ENCODE data around the gene CRISPLD2. TPM values are rescaled to one million over a fixed set of nuclear protein-coding genes. Genes with fewer than 3 reads are reported as not detected.

Gene CRISPLD2
- total RNA-seq, 2 experiments from 2014 or later = 0.19 to 0.41 TPM

DNA sequence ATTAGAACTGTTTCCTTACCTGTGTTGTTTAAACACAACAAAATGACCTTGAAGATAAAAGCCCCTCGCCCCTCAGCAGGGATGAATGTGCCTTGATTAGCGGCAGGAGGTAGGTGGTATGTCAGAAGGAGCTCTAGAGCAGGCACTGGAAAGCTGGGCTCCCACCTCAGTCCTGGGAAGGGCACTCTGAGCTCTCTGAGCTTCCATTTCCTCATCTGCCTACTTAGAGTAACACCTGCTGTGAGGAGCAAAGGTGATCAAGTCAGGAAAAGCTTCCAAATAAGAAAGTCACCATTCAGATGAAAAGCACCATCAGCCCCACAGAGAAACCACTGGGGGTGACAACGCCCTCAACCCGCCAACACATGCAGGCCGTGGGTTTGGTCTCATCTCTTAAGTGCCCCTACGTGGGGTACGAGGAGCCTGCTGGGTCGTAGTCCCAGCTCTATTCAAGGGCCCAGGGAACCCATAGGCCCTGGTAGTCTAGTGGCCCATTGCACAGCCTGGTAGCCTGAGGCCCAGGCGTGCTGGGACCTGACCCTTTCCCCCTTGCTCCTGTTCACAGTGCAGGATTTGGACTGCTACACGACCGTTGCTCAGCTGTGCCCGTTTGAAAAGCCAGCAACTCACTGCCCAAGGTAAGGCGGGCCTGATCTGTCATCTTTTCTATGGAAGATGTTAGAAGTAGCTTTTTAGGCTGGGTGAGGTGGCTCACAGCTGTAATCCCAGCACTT, 57.3 kb downstream of the CRISPLD2 start:
- intact Hi-C loops (cut with micrococcal nuclease) = no loop called here
- Mint-ChIP-seq H3K36me3 (no peaks in the 10 kb centered on the region), H3K9me3 (no peaks in the 10 kb centered on the region), H3K27ac (no peak overlapping the region), H3K27me3 (no peaks in the 10 kb centered on the region), H3K4me3 (no peak overlapping the region), H3K4me1 (ENCODE audit: low read depth) (no peaks in the 10 kb centered on the region)
- DNase-seq = no peak
- POLR2A ChIA-PET = no interaction called here
- CTCF ChIA-PET = no interaction called here

DNA sequence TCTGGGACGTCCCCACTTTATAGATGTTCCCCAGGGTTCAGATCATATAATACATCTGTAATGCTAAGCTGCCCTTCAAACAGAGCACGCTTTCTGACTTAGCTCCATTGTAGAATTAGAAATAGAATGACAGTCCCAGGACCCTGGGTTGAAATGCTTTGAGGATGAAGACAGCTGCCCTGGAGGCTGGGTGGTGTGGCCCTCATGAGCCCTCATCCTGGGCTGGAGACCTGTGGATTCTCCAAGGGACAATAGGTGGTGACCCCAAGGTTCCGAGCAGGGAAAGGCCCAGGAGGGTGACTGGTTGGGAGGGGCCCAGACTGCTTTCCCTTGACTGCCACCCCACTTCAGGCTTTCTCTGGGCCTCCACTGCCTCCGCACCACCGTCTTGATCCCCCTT, 59.0 kb downstream of the CRISPLD2 start:
- DNase-seq = no peak
- ChIA-PET POLR2A (no interaction called here), CTCF (no interaction called here)
- Mint-ChIP-seq H3K9me3 (no peaks in the 10 kb centered on the region), H3K36me3 (no peaks in the 10 kb centered on the region), H3K4me1 (ENCODE audit: low read depth) (no peaks in the 10 kb centered on the region), H3K4me3 (no peak overlapping the region), H3K27me3 (no peaks in the 10 kb centered on the region), H3K27ac (no peak overlapping the region)
- intact Hi-C loops (cut with micrococcal nuclease) = no loop called here

DNA sequence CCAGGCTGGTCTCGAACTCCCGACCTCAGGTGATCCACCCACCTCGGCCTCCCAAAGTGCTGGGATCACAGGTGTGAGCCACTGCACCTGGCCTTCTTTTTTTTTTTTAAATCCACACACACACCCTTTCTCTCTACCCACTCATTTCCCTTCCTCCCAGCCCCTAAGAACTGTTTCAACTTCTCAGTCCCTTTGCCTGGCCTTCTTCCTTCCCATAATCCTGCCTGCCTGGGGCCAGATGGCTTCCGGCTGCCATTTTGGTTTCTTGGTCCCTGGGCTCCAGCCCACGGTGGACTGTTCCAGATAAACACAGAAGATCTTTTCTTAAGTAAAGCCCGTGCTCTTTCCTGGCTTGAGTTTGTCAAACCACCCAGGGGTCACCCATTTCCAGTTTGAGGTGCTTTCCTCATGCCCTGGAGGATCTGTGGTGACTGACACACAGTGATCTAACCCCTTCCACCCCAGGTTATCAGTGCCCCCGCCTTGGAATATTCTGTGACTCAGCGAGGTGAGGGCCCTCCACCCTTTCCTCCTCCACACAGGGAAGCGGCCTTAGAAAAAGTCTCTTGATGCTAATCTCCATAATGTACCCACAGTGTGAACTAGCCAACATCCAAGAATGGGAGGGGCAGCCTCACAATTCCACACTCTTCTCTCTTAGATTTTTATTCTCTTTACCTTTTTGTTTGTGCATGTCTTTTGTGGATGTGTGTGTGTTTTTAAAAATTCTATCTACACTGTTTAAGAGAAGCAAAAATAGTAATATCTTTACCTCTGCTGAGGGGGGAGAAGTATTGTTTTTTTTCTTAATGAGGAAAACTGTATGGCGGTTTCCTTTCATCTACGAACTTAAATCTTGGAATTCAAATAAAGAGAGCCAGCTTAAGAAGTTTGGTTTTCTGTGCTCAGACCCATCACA, 60.0 kb downstream of the CRISPLD2 start:
- no peaks in the 10 kb centered on the region for H3K27me3 Mint-ChIP-seq
- H3K9me3 Mint-ChIP-seq = no peaks in the 10 kb centered on the region
- no peaks in the 10 kb centered on the region for H3K36me3 Mint-ChIP-seq
- H3K27ac Mint-ChIP-seq = no peak overlapping the region
- peaks cover 2% of the 10 kb centered on the region for H3K4me1 Mint-ChIP-seq (ENCODE audit: low read depth)
- no peak overlapping the region for H3K4me3 Mint-ChIP-seq
- POLR2A ChIA-PET = no interaction called here
- intact Hi-C loops (cut with micrococcal nuclease) = no loop called here
- CTCF ChIA-PET = no interaction called here
- DNase-seq = no peak

DNA sequence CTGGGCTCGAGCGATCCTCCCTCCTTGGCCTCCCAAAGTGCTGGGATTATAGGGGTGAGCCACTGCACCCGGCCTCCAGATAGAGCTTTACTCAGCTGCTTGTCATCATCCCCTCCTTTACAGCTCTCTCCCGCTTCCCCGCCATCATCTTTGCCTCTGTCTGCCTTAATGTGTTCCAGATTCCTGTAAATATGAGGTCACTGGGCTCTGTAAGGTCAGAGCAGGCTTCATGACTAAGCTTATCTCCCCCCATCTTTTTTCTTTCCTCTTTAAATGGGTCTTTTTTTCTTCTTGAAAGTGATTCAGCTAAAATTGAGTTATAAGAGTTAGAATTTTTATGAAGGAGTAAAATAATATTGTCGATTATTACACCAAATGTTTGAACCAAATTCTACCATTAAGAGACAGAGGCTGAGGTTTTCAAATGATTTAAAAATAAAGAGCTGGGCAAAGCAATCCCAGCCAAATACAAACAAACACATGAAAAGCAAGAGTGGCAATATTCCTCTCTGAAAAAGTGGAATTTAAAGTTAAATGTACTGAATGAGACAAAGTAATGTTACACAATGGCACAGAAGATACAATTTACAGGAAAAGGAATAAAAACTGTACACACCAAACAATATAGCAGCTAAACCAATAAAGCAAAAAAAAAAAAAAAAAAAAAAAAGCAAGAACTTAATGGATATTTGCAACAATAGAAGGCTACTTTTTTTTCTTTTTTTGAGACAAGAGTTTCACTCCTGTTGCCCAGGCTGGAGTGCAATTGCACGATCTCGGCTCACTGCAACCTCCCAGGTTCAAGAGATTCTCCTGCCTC, 62.1 kb downstream of the CRISPLD2 start:
- ChIA-PET CTCF (interaction anchor here (1.1 to 1.8 kb wide), 2 partner anchors 70 to 89 kb away, joined by 3 to 5 read pairs; no protein-coding TSS in a partner anchor), POLR2A (interaction anchor here (0.6 kb wide), 1 partner anchor 100 kb away, joined by 3 read pairs; no protein-coding TSS in a partner anchor)
- Mint-ChIP-seq H3K27me3 (no peaks in the 10 kb centered on the region), H3K36me3 (no peaks in the 10 kb centered on the region), H3K27ac (no peak overlapping the region), H3K4me1 (ENCODE audit: low read depth) (peaks cover 2% of the 10 kb centered on the region), H3K4me3 (no peak overlapping the region), H3K9me3 (no peaks in the 10 kb centered on the region)
- no peak for DNase-seq
- intact Hi-C loops (cut with micrococcal nuclease) = no loop called here

DNA sequence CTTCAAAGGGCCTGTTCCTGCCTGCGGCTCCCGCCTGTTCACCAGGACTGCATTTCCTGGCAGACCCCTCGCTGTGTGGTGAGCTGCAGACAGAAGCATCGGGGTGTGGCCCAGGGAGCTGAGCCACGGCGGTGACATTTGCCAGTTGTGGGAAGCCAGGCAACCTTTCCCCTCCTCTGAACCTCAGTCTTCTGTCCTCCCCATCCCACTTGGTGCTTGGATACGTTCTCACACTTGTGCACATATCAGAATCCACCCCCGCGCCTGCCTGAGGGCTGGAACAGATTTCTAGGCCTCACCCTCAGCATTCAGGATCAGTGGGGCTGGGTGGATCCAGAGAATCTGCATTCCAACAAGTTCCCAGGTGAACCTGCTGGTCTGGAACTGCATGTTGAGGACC, 63.5 kb downstream of the CRISPLD2 start:
- intact Hi-C loops (cut with micrococcal nuclease) = no loop called here
- ChIA-PET CTCF (no interaction called here), POLR2A (no interaction called here)
- Mint-ChIP-seq H3K4me3 (no peak overlapping the region), H3K9me3 (no peaks in the 10 kb centered on the region), H3K27ac (no peak overlapping the region), H3K27me3 (no peaks in the 10 kb centered on the region), H3K36me3 (no peaks in the 10 kb centered on the region), H3K4me1 (ENCODE audit: low read depth) (peaks cover 2% of the 10 kb centered on the region)
- no peak for DNase-seq

DNA sequence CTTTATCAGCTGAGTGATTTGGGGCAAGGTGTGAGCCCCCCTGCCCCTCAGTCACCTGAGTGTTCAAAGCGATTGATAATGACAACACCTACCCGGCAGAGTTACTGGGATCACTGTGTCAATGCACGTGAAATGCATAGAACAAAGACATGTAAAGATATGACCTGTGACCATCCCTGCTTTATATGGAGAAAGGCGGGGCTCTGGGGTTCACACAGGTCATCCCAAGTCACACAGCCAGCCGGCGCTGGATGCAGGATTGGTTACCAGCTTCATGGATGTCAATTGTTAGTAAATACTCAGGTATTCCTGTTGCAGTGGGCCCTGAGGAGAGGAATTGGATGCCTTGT, 64.4 kb downstream of the CRISPLD2 start:
- intact Hi-C loops (cut with micrococcal nuclease) = no loop called here
- ChIA-PET CTCF (no interaction called here), POLR2A (no interaction called here)
- Mint-ChIP-seq H3K4me1 (ENCODE audit: low read depth) (peaks cover 2% of the 10 kb centered on the region), H3K27ac (no peak overlapping the region), H3K4me3 (no peak overlapping the region), H3K9me3 (no peaks in the 10 kb centered on the region), H3K27me3 (no peaks in the 10 kb centered on the region), H3K36me3 (no peaks in the 10 kb centered on the region)
- DNase-seq = no peak

DNA sequence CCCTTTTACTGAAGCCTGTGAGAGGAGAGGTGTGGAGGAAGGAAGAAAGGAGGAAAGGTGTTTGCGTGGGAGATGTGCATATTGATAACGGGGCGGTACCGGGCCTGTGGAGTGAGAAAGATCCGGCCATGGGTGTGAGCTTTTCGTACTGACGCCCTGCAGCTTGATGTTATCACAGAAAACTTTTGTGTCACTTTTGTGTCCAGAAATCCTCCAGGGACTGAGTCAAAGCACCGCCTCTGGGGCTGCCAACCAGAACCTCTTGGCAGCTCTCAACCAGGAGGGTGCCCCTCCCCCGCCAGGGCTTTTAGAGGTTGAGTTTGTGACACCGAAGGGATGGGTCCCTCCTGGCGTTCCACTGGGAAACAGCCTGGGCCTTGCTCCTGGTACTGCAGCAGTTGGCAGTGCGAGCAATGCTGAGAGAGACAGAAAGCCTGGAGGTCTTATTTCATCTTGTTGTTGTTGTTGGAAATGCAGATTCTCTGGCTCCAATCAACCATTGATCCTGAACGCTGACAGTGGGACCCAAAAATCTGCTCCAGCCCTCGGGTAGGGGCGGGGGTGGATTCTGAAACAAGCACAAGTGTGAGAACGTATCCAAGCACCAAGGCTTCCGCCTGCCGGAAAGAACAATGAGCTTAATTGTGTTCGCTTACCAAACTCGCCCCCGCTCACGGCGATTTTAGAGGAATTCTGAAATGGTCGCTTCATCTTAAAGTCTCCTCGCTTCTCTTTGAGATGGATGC, 65.0 kb downstream of the CRISPLD2 start:
- Mint-ChIP-seq H3K4me3 (no peak overlapping the region), H3K27ac (no peak overlapping the region), H3K27me3 (no peaks in the 10 kb centered on the region), H3K36me3 (no peaks in the 10 kb centered on the region), H3K4me1 (ENCODE audit: low read depth) (peaks cover 2% of the 10 kb centered on the region), H3K9me3 (no peaks in the 10 kb centered on the region)
- ChIA-PET POLR2A (no interaction called here), CTCF (no interaction called here)
- intact Hi-C loops (cut with micrococcal nuclease) = no loop called here
- no peak for DNase-seq

DNA sequence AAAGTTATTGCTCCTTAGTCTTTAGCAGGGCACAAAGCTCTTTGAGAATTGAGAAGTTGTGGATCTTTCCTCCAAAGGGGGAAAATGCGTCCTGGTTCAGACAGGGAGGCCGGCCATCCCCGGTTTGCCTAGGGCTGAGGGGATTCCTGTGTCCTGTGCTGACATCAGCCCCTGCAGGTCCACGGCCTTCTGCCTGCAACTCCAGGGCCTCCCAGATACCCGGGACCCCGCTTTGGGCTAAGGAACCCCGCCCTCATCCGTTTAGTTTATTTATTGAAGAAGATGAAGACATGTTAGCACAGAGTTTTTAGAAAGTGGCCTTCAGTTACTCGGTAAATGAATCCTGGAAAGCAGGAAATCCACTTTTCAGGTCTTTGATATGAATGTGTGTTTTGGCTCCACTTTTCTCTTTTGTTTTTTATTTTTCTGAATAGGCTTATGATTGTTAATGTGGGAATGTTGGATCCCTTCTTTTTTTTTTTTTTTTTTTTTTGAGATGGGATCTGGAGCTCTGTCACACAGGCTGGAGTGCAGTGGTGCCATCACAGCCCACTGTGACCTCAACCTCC, 65.6 kb downstream of the CRISPLD2 start:
- Mint-ChIP-seq H3K9me3 (no peaks in the 10 kb centered on the region), H3K4me3 (no peak overlapping the region), H3K27ac (no peak overlapping the region), H3K4me1 (ENCODE audit: low read depth) (peaks cover 2% of the 10 kb centered on the region), H3K36me3 (no peaks in the 10 kb centered on the region), H3K27me3 (no peaks in the 10 kb centered on the region)
- DNase-seq = no peak
- intact Hi-C loops (cut with micrococcal nuclease) = no loop called here
- CTCF ChIA-PET = no interaction called here
- POLR2A ChIA-PET = no interaction called here

DNA sequence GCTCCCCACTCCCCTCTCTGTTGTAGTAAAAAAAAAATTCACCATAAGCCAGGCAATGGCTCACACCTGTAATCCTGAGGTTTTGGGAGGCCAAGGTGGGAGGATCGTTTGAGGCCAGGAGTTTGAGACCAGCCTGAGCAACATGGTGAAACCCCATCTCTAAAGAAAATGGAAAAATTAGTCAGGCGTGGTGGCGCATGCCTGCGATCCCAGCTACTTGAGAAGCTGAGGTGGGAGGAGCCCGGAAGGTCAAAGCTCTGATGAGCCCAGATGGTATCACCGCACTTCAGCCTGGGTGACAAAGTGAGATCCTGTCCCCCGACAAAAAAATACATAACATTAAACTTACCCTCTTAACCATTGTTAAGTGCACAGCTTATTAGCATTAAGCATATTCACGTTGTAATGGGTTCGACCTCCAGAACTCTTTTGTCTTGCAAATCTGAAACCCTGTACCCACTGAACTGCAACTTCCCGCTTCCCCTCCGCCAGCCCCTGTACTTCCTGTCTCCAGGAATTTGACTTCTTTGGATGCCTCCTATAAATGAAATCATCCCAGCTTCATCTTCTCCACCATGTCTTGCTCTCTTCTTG, 66.8 kb downstream of the CRISPLD2 start:
- H3K4me1 Mint-ChIP-seq (ENCODE audit: low read depth) = peaks cover 2% of the 10 kb centered on the region
- H3K27me3 Mint-ChIP-seq = no peaks in the 10 kb centered on the region
- ChIA-PET POLR2A (interaction anchor here (0.6 kb wide), 1 partner anchor 22 kb away, joined by 3 read pairs; no protein-coding TSS in a partner anchor), CTCF (no interaction called here)
- H3K36me3 Mint-ChIP-seq = no peaks in the 10 kb centered on the region
- no peaks in the 10 kb centered on the region for H3K9me3 Mint-ChIP-seq
- DNase-seq = no peak
- no peak overlapping the region for H3K4me3 Mint-ChIP-seq
- intact Hi-C loops (cut with micrococcal nuclease) = no loop called here
- no peak overlapping the region for H3K27ac Mint-ChIP-seq

DNA sequence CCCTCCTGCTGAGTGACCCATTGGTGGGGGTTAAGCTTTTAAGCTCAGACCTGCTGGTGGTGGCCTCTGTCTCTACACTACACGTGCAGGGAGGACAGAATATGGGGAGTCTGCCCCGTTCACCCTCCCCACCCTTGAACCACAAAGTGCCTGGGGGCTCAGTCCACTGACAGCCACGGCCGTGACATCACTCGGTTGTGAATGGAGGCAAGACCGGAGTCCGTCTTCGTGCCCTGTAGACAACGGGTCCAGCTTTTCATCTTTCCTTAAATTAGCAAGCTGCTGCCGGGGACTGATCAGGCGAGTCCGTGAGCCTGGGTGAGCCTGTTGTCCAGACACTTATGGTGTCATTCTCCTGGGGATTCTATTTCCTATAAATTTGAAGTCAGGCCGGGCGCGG, 67.4 kb downstream of the CRISPLD2 start:
- ChIA-PET POLR2A (interaction anchor here (0.6 kb wide), 1 partner anchor 22 kb away, joined by 3 read pairs; no protein-coding TSS in a partner anchor), CTCF (no interaction called here)
- DNase-seq = no peak
- Mint-ChIP-seq H3K4me3 (no peak overlapping the region), H3K36me3 (no peaks in the 10 kb centered on the region), H3K27me3 (no peaks in the 10 kb centered on the region), H3K4me1 (ENCODE audit: low read depth) (peaks cover 2% of the 10 kb centered on the region), H3K27ac (no peak overlapping the region), H3K9me3 (no peaks in the 10 kb centered on the region)
- intact Hi-C loops (cut with micrococcal nuclease) = no loop called here

DNA sequence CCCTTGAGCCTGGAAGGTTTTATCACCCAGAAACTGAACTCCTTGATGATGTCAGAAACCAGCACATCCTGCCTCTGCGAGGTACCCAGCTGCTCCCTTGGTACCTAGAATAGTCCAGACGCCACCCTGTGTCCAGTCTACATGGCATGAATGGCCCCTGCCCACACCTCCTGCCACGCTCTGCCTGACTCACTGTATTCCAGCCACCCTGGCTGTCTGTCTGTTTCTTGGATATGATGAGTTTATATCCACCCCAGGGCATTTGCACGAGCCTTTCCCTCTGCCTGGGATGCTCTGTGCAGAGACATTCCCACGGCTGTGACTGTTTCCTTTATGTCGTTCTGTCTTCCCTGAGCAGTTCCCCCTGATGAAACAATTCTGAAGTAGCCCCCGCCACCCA, 68.7 kb downstream of the CRISPLD2 start:
- CTCF ChIA-PET = no interaction called here

More for the DNA sequence above, 68.7 kb downstream of the CRISPLD2 start:
- intact Hi-C loops (cut with micrococcal nuclease) = no loop called here
- Mint-ChIP-seq H3K27me3 (no peaks in the 10 kb centered on the region), H3K9me3 (no peaks in the 10 kb centered on the region), H3K36me3 (no peaks in the 10 kb centered on the region), H3K4me1 (ENCODE audit: low read depth) (peaks cover 2% of the 10 kb centered on the region), H3K27ac (no peak overlapping the region), H3K4me3 (no peak overlapping the region)
- no peak for DNase-seq
- POLR2A ChIA-PET = no interaction called here

Measured in activated CD4-positive, alpha-beta memory T cell treated with anti-CD3 and anti-CD28 coated beads for 36 hours (primary cell).